GM21825 (cell line): Measurements from ENCODE around the gene PRKCQ.
"Not testable (repeated sequence)": the region's sequence is repeated elsewhere in the genome, so short reads cannot be mapped to it uniquely, and the experiment has no call there.

Experiments
- ATAC-seq: cut with Tn5 transposase; IDR thresholded peaks from one replicate; pipeline ENCODE4 v1.9.1; 2021; ENCODE audit warnings: mild to moderate bottlenecking, moderate library complexity; ENCODE audit not compliant: unreplicated experiment

PRKCQ gene

DNA sequence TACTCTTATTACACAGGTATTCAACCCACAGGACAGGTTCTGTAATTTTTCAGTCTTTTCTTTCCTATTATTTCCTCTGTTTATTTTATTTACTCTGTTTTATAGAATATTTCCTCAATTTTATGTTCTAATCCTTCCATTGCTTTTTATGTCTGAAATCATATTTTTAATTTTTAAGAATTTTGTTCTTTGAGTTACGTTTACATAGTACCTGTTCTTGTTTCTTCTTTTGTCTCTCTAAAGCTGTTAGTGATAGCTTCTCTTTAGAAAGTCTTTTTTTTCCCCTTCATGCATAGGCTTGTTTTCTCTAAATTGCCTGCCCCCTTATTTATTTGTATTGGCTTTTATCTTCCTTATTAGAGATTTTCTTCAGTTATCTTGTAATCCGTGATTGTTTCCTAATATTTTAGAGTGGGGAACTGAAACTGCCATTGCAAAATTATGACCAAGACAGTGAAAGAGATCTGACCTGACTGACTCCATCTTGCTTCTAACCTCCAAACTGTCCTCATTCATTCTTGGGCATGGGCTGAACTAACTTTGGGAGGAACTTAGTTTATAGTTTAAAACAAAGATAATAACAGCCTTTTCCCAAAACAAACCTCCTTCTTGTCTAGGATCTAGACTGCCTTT, 189.7 kb downstream of the PRKCQ start:
- no peak for ATAC-seq

DNA sequence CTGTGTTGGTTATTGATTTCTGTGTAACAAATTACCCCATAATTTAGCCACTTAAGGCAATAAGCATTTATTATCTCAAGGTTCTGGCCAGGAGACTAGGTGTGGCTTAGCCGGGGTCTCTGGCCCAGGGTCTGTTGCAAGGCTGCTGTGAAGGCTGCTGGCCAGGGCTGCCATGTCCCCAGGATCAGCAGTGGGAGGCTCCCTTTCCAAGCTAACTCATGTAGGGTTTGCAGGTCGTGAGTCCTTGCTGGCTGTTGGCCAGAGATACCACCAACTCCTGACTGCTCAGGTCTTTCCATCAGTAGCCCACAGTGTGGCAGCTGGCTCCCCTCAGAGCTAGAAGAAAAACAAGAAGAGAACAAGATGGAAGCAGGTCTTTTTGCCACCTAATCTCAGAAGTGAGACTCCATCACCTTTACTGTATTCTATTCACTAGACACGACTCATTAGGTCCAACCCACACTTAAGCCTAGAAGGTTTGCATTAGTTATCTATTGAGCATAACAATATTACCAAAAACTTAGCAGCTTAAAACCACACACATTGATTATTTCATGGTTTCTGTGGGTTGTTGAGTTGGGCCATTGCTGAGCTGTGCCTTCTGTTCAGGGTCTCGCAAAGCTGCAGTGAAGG, 191.7 kb downstream of the PRKCQ start:
- ATAC-seq = no peak

DNA sequence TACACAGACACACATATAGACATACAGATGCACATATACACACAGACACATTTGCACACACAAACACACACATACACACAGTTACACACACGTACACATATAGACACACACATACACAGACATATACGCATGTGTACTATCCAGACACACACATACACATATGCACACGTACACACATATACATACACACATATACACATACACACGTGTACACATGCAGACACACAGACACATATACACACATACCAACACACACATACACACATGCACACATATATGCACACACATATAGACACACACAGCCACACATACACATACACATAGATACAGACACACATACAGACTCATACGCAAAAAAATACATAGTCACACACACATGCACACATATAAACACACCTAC, 193.1 kb downstream of the PRKCQ start:
- ATAC-seq = no peak

DNA sequence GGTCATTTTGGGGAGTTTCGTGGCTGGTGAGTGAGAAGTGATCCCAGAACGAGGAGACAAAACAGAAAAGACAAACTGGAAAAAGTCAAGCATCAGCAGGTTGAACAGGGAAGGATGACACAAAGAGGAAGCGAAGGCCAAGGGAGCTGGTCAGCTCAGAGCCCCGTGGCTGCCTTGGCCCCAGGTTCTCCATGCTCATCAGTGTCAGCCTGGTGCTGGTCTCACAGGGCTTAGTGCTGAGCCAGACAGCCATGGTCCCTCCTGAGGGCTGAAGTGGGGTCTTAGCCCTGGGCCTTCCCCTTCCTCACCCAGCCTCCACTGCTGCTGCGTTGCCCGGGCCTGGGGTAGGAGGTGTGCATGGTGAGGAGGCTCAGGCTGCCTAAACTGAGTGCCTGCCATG, 193.7 kb downstream of the PRKCQ start:
- ATAC-seq = no peak

DNA sequence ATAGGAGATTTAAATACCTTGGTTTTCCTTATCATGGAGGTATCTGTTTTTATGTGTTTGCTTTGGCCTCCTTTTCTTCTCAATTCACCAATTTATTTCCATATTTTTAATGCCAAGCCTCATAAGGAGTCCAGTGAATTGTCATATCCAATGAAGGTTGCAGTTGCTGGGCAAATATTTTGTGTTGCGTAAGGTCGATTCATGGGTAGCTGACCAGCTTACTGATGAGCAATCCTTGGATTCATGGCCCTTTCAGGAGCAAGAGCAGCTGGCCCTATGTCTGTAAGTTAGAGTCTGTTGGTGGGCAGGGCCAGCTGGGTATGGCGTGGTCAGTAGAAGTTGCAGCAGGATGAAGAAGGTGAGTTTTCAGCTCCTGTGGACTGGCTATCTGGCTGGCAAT, 194.4 kb downstream of the PRKCQ start:
- no peak for ATAC-seq

DNA sequence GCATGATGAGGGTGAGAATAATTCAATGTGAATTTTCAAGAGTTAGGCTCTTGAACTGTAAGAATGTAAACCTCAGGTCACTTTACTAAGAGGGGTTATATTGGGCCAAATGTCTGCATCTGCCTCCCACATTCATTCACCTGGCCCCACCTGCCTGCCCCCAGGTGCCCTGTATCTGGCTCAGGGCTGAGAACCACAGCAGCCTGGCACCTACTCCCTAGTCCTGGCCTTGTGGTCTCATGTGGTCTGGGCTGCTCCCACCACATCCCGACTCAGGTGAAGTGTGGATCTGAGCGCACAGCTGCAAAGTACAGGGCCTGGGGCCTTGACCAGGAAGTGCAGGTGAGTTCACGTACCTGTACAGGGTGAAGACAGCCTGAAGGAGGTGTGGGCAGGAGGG, 195.2 kb downstream of the PRKCQ start:
- ATAC-seq = no peak

DNA sequence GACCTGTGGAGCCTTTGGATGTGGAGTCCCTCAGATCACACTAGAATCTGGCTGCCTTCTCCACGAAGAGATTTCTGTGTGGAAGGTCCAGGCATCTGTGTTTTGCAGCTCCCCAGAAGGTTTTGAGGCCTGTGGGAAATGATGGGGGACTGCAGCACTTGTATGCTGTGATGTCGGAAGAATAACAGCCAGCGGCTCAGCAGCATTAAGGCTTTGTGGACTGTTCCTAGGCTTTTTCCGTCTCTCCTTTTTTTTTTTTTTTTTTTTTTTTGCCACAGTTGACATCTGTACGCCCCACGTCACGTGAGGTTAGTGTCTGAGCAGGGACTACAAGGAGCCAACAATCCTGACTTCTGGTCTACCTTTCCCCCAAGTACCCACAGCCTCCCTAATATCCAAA, 196.0 kb downstream of the PRKCQ start:
- no peak for ATAC-seq

DNA sequence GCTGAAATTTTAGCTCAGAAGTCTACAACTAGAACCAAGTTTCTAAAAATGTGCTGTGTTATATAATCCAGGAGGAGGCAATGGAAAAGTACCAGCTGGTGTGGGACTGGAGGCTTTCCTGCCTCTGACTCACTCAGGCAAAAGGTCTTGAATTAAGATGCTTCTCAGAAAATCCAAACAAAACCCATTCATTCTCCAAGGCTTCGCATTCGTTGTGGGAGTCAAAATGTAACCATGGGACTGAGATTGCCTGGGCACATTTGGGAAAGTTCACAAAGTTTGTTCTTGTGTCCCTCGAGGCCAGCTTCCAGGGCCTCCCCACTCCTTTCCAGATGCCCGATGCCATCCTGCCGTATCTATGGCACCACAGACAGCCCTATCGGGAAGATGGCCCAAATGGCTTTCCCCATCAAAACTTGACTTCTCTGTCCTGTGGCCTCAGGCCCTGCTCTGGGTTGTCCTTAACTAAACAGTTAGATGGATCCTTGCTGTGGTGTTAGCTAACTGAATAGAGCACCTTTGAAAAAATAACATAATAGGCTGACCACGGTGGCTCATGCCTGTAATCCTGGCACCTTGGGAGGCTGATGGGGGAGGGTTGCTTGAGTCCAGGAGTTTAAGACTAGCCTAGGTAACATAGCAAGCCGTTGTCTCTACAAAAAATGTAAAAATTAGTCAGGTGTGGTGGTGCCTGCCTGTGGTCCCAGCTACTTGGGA, 196.8 kb downstream of the PRKCQ start:
- no peak for ATAC-seq

DNA sequence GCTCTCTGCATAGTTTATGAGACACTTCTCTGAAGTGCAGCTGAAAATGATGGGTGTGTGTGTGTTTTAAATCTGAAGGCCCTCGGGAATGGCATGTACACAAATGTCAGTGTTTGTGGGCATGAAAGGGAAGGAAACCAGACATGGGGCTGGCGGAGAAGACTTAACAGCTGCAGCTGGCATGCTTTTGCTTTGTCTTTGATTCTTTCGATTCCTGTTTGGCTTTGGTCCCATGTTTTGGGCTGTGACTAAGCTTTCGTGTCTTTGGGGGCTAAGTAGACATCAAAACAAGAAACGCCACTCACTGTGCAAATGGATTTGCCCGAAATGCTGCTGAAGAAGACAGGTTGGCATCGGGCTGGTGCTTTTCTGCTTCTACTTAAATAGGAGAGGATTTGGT, 198.0 kb downstream of the PRKCQ start:
- peak; percentile 62 for ATAC-seq

DNA sequence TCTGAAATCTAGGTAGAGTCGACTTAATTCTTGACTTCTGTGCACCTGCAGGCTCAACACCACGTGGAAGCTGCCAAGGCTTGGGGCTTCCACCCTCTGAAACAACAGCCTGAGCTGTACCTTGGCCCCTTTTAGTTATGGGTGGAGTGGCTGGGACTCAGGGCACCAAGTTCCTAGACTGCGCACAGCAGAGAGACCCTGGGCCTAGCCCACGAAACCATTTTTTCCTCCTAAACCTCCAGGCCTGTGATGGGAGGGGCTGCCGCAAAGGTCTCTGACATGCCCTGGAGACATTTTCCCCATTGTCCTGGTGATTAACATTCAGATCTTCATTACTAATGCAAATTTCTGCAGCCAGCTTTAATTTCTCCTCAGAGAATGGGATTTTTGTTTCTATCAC, 199.6 kb downstream of the PRKCQ start:
- not testable (repeated sequence) for ATAC-seq

DNA sequence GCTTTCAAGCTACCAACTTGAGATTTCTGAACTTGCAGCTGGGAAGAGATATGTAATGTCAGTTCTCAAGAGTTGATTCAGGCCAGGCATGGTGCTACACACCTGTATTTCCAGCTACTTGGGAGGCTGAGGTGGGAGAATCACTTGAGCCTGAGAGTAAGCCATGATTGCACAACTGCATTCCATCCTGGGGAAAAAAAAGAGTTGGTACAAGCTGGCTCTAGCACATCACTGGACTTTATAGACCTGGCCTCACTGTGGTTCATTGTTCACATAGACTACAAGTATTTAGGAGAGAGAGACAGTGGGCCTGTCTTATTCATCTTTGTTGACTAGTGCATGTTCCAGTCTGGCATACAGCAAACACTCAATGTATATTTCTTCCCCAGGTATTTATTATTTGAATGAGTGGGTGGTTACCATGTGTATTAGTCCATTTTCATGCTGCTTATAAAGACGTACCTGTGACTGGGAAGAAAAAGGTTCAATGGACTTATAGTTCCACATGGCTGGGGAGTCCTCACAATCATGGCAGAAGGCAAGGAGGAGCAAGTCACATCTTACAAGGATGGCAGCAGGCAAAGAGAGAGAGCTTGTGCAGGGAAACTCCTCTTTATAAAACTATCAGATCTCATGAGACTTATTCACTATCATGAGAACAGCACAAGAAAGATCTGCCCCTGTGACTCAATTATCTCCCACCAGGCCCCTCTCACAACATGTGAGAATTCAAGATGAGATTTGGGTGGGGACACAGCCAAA, 200.9 kb downstream of the PRKCQ start:
- ATAC-seq = no peak
